ENCODE measurements around the gene VEGFA.

The VEGFA gene

GRCh38 chr6:43738267-43738676 lies 31.7 kb upstream of the VEGFA start:
- POLR2A ChIA-PET: no interaction called here
- DNase-seq (ENCODE audit: extremely low spot score): no peak
- no peak for TF ChIP-seq ZNF384 (IDR thresholded peaks at IDR 0.05)
- no peak for TF ChIP-seq BHLHE40 (IDR thresholded peaks at IDR 0.05; ENCODE audit: borderline replicate concordance)
- no peak for TF ChIP-seq ELF4 (IDR thresholded peaks at IDR 0.05)
- TF ChIP-seq NFRKB (IDR thresholded peaks at IDR 0.05): no peak
- no peak for TF ChIP-seq SUZ12 (IDR thresholded peaks at IDR 0.05)
- no peak for TF ChIP-seq CTBP1 (IDR thresholded peaks at IDR 0.05; ENCODE audit: borderline replicate concordance)
- TF ChIP-seq TARDBP (IDR thresholded peaks at IDR 0.05): no peak
- TF ChIP-seq LEF1 (IDR thresholded peaks at IDR 0.05; ENCODE audit: borderline replicate concordance): no peak
- no peak for TF ChIP-seq SP1 (IDR thresholded peaks at IDR 0.05)
- CTCF ChIA-PET: no interaction called here

DNA sequence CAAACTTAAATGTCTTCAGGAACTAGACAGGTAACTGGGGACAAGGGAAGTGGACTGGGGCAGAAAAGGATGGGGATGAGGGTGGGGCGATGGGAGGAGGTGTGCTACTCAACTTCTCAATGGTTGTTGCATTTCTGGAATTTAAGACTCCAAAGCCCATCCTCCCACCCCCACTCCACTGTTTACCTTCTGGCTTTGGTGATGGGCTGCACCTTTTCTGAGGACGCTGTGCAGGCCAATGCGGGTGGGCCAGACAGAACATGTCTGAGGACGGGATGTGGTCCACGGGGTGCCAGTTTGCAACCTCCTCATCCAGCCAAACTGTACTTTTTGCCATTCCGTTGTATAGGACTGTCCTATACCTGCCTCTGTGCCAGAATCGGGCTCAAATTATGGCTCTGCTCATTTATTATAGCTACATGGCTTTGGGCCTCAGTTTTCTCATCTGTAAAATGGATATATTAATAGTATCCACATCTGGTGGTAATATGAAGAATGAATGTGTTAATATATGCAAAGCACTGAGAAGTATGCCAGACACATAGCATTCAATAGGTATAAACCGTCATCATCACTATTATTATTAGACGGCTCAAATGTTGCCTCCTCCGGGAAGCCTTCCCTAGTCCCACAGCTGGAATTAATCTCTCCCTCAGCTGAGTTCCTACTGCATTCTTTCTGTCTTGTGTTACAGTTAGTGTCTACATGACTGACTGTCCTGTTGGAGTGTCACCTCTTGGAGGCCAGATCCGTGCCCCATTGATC lies 31.0 kb upstream of the VEGFA start:
- TF ChIP-seq FOXK2 (IDR thresholded peaks at IDR 0.05) (no peak), SP1 (IDR thresholded peaks at IDR 0.05) (no peak), PKNOX1 (IDR thresholded peaks at IDR 0.05) (no peak), L3MBTL2 (conservative IDR thresholded peaks at IDR 0.05) (no peak), BHLHE40 (IDR thresholded peaks at IDR 0.05; ENCODE audit: borderline replicate concordance) (no peak), HDGF (IDR thresholded peaks at IDR 0.05; ENCODE audit: borderline replicate concordance) (no peak), FOXM1 (IDR thresholded peaks at IDR 0.05; ENCODE audit: borderline replicate concordance) (no peak), SUZ12 (IDR thresholded peaks at IDR 0.05) (no peak), ARNT (IDR thresholded peaks at IDR 0.05) (no peak), TARDBP (IDR thresholded peaks at IDR 0.05) (no peak), FOXA1 (IDR thresholded peaks at IDR 0.05) (no peak), LEF1 (IDR thresholded peaks at IDR 0.05; ENCODE audit: borderline replicate concordance) (no peak), ELF4 (IDR thresholded peaks at IDR 0.05) (no peak), ZNF384 (IDR thresholded peaks at IDR 0.05) (no peak)
- no peak for DNase-seq (ENCODE audit: extremely low spot score)
- POLR2A ChIA-PET: no interaction called here
- CTCF ChIA-PET: interaction anchor here (0.6 kb wide), 1 partner anchor 76 kb away, joined by 11 read pairs; no protein-coding TSS in a partner anchor

DNA sequence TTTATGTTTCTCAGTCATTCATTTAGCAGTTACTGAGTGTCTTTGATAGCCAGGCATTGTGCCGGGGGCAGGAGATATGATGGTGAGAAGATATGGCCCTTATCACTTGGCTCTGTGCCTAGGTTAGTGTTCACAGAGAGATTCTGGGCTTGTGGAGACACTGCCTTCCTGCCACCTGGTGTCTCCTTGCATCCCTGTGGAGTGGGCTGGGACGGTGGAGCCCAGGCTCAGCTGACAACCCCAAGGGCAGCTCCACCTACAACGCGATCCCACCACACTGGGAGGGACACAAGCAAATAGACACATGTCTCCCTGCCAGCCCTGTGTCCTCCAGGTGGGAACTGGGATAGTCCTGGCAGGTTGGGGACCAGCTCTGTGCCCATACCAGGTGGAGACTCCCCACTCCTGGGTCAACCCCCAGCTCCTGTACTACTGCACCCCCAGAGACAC lies 30.3 kb upstream of the VEGFA start:
- ChIA-PET CTCF (interaction anchor here (0.6 kb wide), 1 partner anchor 77 kb away, joined by 11 read pairs; no protein-coding TSS in a partner anchor), POLR2A (no interaction called here)
- TF ChIP-seq NFRKB (IDR thresholded peaks at IDR 0.05) (no peak), BHLHE40 (IDR thresholded peaks at IDR 0.05; ENCODE audit: borderline replicate concordance) (no peak), TARDBP (IDR thresholded peaks at IDR 0.05) (no peak), FOXM1 (IDR thresholded peaks at IDR 0.05; ENCODE audit: borderline replicate concordance) (no peak), FOXK2 (IDR thresholded peaks at IDR 0.05) (no peak), SP1 (IDR thresholded peaks at IDR 0.05) (no peak), PKNOX1 (IDR thresholded peaks at IDR 0.05) (no peak), ARNT (IDR thresholded peaks at IDR 0.05) (no peak), ZNF384 (IDR thresholded peaks at IDR 0.05) (no peak)
- DNase-seq (ENCODE audit: extremely low spot score): no peak

DNA sequence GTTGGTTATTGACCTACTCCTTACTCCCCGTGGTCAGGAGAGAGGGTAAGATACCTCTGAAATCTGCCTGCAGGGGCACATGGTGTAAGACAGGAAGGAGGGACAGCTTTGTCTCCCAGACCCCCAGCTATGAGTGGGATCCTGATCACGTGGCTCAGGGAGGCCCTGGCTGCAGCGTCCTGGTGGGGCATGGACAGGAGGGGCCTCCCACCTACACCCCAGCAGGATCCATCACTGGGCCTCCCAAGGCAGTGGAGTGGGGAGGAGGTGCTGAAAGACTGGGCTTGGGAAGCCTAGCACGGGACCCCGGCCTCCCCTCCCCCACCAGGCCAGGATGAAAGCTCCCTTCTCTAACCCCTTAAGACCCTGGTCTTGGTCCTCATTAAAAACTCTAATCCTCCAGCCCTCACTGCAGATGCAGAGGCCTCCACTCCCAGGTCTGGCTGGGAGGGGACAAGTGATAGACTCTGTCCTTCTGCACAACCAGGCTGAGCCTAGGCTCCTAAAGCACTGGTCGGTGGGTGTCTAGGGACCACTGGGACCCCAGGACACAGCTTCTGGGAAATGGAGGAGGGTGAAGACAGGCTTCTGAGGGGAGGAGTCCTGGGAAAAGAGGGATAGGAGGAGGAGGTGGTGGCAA lies 29.6 kb upstream of the VEGFA start:
- TF ChIP-seq ELF4 (IDR thresholded peaks at IDR 0.05) (no peak), FOXA1 (IDR thresholded peaks at IDR 0.05) (no peak), TARDBP (IDR thresholded peaks at IDR 0.05) (no peak), LEF1 (IDR thresholded peaks at IDR 0.05; ENCODE audit: borderline replicate concordance) (no peak), BHLHE40 (IDR thresholded peaks at IDR 0.05; ENCODE audit: borderline replicate concordance) (no peak), ARNT (IDR thresholded peaks at IDR 0.05) (no peak), CTBP1 (IDR thresholded peaks at IDR 0.05; ENCODE audit: borderline replicate concordance) (no peak), FOXM1 (IDR thresholded peaks at IDR 0.05; ENCODE audit: borderline replicate concordance) (no peak)
- DNase-seq (ENCODE audit: extremely low spot score): no peak
- CTCF ChIA-PET: no interaction called here
- POLR2A ChIA-PET: no interaction called here

DNA sequence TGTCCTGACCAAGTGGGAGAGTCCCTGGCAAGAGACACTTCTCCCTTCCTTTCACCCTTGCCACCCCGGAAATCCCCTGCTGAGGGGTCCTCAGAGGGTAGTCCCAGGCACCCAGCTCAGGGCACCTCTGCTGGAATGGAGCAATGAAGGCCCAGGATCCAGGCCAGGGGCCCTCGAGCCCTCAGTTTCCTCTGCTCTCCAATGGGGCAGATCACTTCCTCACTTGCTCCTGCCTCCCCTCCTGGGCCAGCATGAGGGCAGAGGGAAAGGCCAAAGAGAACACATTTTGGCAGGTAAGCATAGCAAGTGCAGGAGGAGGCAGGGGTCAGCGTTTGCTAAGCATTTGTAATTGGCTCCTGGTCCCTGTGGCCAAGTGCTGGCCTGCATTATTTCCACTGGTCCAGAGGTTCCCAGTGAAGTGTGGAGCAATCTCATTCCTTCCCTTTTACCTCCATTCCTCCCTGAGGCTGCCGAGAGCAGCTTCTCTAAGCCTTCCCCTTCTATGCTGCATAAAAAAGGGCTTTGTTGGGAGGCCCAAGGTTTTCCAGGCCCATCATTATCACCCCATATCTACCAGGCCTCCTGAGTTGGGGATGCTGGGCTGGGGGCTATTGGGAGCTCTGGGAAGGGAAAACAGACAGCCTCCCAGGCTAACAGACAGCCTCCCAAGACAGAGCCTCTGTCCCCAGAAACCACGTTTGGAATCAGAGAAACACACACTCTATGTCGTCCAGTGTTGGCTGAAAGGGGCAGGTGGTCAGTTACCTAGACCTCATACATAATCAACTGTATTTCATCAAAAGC lies 28.8 kb upstream of the VEGFA start:
- ChIA-PET POLR2A (no interaction called here), CTCF (no interaction called here)
- TF ChIP-seq CTBP1 (IDR thresholded peaks at IDR 0.05; ENCODE audit: borderline replicate concordance): no peak
- no peak for TF ChIP-seq LEF1 (IDR thresholded peaks at IDR 0.05; ENCODE audit: borderline replicate concordance)
- no peak for TF ChIP-seq ELF4 (IDR thresholded peaks at IDR 0.05)
- TF ChIP-seq PKNOX1 (IDR thresholded peaks at IDR 0.05): no peak
- TF ChIP-seq HDGF (IDR thresholded peaks at IDR 0.05; ENCODE audit: borderline replicate concordance): no peak
- TF ChIP-seq NFRKB (IDR thresholded peaks at IDR 0.05): no peak
- no peak for TF ChIP-seq ZNF384 (IDR thresholded peaks at IDR 0.05)
- no peak for TF ChIP-seq SP1 (IDR thresholded peaks at IDR 0.05)
- TF ChIP-seq FOXK2 (IDR thresholded peaks at IDR 0.05): no peak
- no peak for TF ChIP-seq BHLHE40 (IDR thresholded peaks at IDR 0.05; ENCODE audit: borderline replicate concordance)
- no peak for TF ChIP-seq TARDBP (IDR thresholded peaks at IDR 0.05)
- no peak for TF ChIP-seq FOXA1 (IDR thresholded peaks at IDR 0.05)
- TF ChIP-seq FOXM1 (IDR thresholded peaks at IDR 0.05; ENCODE audit: borderline replicate concordance): no peak
- no peak for TF ChIP-seq ARNT (IDR thresholded peaks at IDR 0.05)
- TF ChIP-seq L3MBTL2 (conservative IDR thresholded peaks at IDR 0.05): no peak
- TF ChIP-seq SUZ12 (IDR thresholded peaks at IDR 0.05): no peak
- DNase-seq (ENCODE audit: extremely low spot score): no peak

Data from HEK293T (cell line).